GM19463 (cell line): ENCODE measurements around the gene CCDC88C.
"Not testable (repeated sequence)": the region's sequence is repeated elsewhere in the genome, so short reads cannot be mapped to it uniquely, and the experiment has no call there.

Source experiments
- ATAC-seq: cut with Tn5 transposase; IDR thresholded peaks from one replicate; pipeline ENCODE4 v1.9.1; 2021; ENCODE audit warnings: mild to moderate bottlenecking, moderate library complexity; ENCODE audit not compliant: unreplicated experiment

Gene CCDC88C

DNA sequence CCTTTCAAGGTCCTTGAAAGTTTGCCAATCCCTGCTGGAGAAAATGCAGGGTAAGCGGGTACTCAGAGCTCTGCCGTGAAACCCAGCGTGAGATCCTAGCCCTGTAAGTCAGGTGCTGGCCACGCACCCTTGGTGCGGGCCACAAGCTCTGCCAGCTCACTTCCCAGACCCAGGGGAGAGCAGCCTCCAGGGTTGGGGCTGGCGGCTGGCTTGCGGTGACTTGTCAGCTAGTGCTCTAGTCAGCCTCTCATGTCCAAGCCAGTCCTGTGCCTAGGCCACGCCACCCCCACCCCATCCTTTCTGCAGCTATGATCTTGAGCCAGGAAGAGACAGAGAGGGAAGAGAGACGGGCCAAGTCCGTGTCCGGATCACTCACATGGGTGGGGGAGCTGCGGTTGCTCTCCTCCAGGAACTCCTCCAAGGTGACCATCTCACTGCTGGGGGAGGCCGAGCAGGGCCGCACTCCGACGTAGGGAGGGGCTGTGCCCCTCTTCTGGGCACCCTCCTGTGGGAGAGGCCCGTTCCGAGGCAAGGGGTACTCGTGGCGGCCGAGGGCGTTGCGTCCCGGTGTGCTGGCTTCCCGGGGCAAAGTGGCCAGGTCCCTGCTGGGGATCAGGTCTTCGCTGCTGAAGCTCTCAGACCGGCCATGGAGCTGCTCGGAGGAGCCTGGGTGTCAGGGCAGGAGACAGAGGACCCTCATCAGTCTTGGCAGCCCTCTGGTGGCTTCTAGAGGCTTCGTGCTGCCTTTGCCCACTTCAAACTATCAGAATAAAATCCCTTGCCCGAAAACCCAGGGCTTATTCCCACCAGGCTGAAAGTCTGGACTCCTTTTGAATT, 139.9 kb downstream of the CCDC88C start:
- ATAC-seq: no peak

DNA sequence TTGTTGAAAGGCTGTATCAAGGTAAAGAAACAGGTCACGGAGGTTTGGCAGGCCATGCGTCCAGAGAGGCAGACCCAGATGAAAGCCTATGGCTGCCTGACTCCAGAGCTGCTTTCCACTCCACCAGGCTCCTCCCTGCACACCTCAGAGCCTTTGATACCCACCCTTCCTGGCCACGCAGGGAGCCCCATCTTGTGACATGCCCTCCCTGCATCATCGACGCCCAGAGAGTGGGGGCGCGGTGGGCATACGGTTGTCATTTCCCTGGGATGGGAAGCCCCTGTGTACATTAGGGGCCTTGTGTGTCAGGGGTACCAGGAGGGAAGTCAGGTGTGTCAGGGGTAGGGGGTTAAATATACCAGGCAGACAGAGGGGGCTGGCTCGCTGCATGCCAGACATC, 142.8 kb downstream of the CCDC88C start:
- no peak for ATAC-seq

DNA sequence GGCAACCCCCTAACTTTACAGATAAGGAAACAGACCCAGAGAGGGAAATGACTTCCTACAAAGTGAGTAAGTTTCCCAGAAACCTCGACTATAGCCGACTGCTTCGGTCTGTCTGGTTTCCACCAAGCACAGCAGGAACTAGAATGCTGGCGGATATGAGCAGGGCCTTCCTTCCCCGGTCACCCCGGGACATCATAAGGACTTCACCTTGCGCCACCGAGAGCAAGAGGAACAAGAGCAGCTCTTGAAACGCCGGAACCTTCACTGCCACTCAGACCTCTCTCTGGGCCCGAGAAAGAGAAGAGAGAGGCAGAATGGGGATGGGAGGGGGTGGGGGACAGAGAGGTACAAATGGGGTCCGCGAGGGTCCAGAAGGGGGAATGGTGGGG, 143.7 kb downstream of the CCDC88C start:
- no peak for ATAC-seq

DNA sequence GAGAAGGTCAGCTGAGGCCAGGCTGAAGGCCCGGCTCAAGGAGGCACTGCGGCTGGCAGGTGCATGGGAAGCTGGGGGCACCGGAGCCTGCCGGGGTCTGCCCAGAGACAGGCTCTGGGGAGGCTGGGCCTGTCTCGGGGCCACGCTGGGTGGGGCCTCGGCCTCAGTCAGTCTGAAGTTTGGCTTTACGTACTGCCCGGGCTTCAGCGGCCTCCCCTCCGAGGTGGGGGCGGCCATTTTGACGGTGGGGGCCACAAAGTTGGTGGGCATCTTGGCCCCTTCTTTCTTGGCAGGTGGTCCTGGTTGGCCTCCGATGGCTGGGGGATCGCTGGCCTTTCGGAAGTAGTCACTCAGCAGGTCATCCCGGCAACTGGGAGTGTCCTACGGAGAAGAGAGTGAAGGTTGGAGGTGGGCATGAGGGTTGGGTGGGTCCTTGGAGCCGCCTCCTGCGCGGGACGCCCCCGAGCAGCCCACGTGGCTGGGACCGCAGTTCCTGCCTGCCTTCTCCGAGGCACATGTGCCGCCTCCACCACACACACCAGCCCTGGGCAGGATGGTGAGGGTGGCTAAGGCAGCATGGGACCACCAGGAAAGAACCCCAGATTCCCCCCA, 144.2 kb downstream of the CCDC88C start:
- ATAC-seq: no peak

DNA sequence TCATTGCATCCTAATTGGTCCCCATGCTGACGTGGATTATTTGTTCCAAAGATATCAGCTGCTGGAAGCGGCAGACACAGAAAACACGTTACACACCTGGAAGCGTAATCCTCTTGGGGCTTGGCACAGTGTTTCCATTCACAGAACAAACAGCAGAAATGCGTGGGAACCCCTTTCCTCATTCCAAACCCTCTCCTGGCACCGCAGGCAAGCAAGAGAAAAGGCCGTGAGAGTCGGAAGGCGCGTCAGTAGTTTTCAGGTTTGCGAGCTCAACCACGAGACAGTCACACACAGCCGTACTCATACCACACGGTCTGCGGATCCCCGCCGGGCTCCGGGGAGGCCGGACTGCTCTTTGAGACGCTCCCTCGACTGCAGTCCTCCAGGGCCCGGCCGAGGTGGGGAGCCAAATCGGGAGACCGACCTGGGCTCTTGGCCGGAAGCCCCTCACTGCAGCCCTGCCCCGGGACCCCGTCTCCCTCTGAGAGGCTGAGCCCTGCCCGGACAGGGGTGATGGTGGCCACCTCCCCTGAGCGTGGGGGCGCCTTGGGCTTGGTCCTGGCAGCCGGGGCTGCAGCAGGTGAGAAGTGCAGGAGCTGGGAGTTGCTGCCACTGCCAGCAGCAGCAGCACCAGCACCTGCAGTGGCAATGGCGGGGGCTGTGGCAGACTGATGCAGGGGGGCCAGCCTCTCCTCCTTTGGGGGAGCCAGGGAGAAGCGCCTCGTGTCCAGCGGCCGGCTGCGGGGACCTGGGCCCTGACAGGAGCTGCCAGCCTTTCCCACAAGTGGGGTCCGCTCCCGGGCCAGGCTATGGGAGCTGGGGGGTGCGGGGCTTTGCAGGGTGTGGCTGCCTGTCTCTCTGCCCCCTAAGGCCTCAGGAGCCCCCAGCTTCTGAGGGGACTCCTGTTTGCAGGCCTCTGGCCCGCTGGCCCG, 145.0 kb downstream of the CCDC88C start:
- no peak for ATAC-seq

DNA sequence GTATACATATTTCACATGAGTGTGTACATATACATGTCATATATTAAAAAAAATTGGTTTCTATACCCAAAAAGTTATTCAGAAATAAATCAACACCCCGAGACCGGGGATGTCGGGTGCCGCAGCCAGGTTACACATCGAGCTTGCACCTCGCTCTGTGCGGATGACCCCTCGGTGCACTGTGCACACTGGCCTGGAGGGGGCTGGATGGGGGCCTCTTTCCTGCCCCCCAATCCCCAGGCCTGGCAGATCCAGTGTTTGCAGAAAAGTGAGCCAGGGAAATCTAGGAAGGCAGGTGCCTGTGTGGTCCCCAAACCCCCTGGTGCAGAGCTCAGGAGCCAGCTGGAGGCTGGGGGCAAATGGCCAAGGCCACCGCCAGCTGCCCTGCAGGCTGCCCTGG, 146.0 kb downstream of the CCDC88C start:
- ATAC-seq: no peak

DNA sequence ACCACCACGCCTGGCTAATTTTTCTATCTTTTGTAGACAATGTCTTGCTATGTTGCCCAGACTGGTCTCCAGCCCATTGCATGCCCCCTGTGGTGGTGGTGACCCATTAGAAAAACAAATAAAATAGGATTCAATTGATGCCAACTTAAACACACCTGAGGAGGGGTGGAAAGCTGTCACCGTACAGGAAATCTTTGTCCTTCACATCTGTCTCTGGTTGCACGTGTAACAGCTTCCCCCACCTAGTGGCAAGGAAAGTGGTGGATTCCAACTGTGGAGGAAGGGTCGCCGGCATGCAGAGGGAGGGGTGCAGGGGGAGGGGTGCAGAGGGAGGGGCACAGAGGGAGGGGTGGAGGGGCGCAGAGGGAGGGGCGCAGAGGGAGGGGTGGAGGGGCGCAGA, 147.0 kb downstream of the CCDC88C start:
- no peak for ATAC-seq

DNA sequence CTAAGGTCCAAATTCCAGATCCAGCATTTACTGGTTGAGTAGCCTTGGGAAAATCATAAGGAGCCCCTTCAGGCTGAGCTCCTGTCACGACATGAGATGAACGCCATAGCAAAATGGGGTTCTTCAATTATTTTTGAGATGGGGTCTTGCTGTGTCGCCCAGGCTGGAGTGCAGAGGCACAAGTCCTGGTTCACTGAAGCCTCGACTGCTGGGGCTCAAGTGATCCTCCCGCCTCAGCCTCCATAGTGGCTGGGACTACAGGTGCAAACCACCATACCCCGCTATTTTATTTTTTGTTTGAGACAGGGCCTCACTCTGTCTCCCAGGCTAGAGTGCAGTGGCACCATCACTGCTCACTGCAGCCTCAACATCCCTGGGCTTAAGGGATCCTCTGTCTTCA, 147.4 kb downstream of the CCDC88C start:
- ATAC-seq: no peak

DNA sequence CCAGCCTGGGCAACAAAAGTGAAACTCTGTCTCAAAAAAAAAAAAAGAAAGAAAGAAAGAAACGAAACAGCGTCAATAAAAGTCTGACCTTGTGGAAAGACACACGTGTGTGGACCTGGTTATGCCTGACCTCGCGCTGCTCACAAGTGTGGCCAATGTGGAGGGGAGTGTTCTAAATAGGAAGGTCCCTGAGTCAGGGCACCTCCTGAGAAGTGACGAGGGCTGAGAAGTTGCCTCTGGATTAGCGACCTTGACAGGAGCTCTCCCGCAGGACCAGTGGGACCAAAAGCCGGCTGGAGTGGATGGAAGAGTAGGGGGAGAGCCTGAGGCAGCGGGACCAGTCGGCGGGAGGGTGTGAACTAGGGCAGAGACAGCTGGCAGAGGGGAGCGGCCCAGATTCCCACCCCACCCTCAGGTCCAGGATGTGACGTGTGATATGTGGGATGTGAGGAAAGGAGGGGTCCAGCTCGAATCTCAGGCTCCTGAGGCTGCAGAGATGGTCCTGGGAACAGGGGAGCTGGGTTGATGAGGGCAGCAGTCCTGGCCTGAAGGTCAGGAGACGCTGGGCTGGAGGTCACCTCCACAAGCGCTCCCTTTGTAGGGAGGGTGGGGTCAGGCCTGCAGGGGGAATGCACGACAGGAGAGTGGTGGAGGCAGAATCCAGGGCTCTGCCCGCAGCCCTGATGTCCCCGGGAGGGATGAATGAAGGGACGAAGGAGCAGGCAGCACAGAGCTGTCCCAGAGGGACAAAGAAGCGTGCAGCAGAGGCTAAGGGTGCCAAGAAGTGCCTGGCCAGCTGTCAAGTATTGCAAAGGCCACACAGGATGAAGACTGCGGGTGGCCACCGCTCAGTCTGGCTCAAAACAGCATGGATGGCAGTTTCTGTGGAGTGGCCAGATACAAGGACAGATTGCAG, 148.3 kb downstream of the CCDC88C start:
- no peak for ATAC-seq

DNA sequence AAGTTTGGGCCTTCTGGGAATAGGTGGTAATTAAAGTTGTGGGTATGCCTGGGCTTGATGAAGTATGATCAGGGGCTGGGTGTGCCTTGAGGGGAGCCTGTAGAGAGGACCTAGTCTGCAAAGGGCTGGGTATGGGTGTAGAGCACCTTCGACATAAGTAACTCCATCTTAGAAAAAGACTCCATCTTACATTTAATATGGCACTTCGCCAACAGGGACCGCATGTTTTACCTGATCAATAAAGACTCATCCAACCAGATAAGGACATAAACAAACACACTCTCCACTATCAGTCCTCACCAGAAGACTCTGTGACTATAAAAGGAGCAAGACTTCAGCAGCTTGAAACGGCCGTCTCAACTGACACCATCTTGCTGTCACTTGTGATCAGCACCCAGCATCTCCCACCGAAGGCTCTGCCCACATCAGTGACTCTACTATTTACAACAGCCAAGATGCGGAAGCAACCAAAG, 149.6 kb downstream of the CCDC88C start:
- no peak for ATAC-seq

DNA sequence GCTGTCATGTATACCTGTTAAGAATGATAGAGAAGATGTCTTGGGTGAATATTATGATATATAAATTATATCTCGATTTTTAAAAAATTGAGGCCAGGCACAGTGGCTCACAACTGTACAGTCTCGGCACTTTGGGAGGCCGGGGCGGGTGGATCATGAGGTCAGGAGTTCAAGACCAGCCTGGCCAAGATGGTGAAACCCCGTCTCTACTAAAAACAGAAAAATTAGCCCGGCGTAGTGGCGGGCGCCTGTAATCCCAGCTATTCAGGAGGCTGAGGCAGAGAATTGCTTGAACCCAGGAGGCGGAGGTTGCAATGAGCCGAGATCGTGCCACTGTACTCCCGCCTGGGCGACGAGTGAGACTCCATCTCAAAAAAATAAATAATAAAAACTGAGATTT, 151.3 kb downstream of the CCDC88C start:
- ATAC-seq: not testable (repeated sequence)

DNA sequence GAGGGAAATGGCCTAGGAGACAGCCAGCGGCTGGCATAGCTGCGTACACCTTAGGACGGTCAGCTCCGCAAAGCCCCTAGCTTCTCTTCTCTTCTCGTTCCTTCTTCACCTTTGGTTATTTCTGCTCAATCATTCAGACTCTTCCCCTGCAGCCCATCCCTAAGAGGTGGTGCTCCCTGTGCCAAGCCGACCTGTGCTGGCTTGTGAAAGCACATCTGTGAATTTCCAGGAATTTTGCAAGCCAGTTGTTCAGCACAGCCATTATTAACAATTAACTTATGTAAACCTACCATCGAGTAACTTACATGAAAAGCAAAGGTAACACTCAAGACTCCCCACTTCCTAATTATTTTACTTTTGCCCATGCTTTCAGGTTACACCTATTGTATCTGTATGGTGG, 152.2 kb downstream of the CCDC88C start:
- ATAC-seq: no peak

DNA sequence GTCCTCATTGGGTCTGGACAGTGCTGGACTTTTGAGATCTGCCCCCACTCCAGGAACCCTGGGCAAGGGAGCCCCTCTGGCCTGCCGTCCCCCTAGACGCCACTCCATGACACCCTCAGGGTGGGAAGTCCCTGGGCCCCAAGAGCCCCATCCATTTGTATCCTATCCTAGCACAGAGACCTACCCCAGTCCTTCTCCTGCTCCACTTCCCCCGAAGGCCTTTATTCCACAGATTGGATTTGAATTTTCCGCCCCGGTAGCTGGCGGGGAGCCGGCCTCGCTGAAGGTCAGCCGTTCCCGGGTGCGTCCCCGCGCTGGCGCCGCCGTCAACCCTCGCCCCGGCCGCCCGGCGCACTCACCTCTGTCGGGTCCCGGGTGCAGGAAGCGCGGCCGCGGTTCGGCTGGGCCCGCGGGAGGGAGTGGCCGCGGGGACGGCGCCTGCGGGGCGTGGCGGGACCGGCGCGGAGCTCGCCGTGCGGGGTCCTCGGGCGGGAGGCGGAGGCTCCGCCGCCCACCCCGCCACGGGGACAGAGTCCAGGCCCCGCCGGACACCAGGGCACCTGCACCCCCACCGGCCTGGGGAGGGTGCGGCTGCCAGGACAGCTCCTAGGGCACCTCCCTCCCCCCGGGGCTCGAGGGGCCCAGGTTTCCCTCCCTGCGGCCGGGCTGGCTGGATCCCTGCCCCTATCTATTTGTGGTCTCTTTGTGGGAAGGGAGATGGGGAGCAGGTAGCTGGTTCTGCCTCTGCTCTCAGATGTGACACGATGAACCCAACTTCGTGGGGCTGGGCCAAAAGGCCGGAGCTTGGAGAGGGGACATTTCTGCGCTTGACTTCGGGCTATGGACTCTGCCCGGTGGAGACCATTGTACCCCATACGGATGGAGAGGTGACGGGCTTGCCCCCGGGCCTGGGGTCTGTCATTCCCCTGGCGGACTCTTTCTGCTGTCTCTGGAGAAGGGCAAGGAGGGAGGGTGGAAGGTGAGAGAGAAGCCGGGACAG, 153.2 kb downstream of the CCDC88C start:
- ATAC-seq: no peak

DNA sequence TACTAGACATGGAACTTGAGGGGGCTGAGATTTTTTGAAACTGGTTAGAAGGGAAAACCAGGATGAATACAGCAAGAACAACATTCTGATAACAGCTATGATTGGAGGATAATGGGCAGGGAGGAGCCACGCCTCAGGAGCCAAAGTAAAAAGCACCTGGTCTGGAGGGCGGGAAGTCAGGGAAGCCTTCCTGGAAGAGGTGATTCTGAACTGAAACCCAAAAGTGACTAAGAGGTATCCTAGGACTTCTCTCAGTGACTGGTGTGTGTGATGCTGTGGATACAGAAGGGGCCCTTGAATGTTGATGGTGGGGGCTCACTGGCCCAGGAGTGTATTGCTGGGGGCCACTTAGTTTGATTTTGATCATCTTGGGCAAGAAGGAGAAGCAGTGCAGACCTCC, 154.3 kb downstream of the CCDC88C start:
- ATAC-seq: no peak

DNA sequence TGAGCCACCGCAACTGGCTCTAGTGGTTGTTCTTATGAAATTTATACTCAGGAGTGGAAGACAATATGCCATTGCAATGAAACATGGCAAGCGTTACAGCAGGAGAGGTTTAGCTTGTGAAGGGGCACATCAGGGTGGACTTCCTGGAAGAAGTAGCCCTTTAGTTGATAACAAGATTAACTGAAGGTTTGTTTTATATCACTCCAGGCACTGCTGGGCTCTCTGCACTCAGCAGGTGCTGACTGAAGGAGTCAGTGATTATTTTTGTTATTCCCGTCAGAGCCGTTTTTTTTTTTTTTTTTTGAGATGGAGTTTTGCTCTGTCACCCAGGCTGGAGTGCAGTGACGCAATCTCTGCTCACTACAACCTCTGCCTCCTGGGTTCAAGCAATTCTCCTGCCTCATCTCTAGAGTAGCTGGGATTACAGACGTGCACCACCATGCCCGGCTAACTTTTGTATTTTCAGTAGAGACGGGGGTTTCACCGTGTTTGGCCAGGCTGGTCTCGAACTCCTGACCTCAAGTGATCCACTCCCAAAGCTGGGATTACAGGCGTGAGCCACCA, 155.6 kb downstream of the CCDC88C start:
- ATAC-seq: no peak

DNA sequence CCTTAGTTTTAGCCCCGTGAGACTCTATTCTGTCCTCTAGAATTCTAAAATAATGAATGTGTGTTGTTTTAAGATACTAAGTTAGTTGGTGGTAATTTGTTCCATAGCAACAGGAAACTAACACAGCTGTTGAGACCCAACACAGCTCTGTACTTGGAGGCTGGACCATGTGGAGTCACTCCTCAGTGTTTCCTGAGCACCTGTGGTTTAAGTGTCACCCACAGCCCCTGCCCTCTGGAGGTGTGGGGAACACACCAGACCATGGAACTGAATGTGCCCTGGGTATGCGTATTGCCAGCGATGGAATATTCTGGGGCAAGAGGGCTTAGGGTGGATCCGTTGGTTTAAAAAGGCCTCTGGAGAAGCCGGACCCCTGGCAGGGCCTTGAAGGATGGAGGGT, 156.5 kb downstream of the CCDC88C start:
- ATAC-seq: no peak

DNA sequence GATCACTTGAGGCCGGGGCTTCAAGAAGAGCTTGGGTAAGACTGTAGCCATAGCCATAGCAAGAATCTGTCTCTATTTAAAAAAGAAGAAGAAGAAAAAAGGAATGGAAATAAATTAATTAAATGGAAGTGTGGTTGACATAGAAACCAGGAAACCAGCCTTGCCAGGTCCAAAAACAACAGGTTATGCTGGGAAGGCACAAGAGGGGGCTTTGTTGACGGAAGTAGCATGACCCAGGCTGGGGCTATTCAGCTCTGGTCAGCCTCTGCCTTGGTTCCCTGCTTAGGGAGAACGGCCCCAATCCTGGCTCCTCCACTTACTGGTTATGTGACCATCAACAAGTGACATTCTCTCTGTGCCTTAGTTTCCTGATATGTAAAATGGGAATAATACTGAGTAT, 158.7 kb downstream of the CCDC88C start:
- ATAC-seq: no peak

DNA sequence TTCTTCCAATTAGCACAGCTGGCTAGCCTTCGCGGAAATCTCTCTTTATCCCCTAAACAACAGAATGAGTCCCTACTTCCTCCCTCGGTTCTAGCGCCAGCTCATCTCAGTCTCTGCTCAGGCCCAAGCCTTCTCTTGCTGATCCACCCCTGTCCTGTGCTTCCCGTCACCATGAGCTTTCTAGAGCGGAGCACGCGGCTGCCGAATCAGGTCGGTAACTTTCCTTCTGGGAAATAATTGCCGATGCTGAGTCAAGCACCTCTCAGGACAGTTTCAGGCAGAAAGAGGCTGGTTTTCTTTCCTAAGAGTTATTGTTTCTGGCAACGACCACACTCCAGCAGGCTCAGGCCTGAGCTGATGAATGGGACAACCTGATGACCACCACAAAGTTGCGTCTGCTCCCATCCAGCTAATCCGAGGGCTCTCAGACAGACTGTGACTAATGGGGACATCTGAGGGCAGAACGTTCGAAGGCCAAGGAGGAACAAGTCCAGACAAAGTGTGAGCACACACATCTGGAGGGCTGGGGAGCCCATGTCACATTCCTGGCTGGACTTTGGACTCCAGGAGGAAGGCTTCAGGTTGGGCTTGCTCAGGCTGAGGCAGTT, 159.5 kb downstream of the CCDC88C start:
- no peak for ATAC-seq
